DMS153 treated with DMSO at 0.1 percent for 48 hours (cell line): ENCODE measurements around the gene MSH4.
"Not testable (repeated sequence)": the region's sequence is repeated elsewhere in the genome, so short reads cannot be mapped to it uniquely, and the experiment has no call there.

ENCODE experiments used
- DNase-seq: peaks from one replicate; lab custom pipeline; 2025; ENCODE audit not compliant: unreplicated experiment; lab: John Stamatoyannopoulos, UW

The MSH4 gene

GRCh38 chr1:75922698-75923097 lies 126.0 kb downstream of the MSH4 start:
- DNase-seq, result no peak

GRCh38 chr1:75932304-75932703 lies 135.6 kb downstream of the MSH4 start, which contains the start of gene ASB17:
Gene ASB17, minus strand, starts transcription at chr1:75932404. Its CDS starts 113 bp downstream, at chr1:75932291.
- DNase-seq, result no peak

- no peak for DNase-seq
These were observed 140.4 kb downstream of the MSH4 start for GRCh38 chr1:75937034-75937433.

- not testable (repeated sequence) for DNase-seq
These were observed 146.4 kb downstream of the MSH4 start for GRCh38 chr1:75943037-75943436.

- no peak for DNase-seq
These were observed 153.5 kb downstream of the MSH4 start for GRCh38 chr1:75950176-75950575.

DNA sequence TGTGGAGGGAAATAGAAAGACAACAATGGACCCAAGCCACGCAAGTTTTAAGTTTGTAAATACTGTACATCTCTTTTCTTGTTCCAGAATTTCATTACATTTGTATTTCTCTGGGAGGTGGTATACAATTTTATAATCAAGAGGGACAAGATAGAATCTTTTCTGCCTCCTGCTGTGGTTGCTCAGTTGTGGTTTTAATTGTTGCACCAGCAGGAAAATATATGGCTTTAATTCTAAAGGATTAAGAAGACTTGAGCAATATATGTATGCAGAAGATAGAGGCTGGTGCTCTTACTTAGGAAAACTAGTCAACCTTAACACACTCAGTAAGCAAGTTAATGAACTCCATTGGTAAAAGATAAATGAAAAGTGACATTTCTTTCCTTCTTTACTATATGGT lies 155.3 kb downstream of the MSH4 start:
- no peak for DNase-seq

GRCh38 chr1:75953461-75953860 lies 156.8 kb downstream of the MSH4 start:
- no peak for DNase-seq

DNA sequence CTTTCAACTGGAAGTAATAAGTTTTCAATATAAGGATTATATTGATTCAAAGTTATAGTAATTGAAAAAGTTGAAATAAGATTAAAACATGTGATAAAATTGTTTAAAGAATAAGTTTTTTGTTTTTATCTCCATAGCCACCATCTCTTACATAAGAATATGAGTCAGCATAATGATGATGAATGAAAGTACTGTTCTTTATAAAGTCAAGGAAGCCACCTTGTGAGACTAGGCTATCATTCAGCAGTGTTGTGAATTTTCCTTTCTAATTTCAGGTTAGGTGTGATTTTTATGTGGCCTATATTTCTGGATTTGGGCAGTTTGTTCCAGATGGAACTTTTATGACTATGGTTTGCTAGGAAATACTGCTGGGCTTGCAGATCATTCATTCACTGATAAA lies 157.9 kb downstream of the MSH4 start:
- DNase-seq, result no peak
